ENCODE data around the gene GALC.

GRCh38 chr14:87934185-87934584 lies 58.8 kb downstream of the GALC start:
- TF ChIP-seq CTCF (IDR thresholded peaks at IDR 0.05) (no peak), POLR2A (IDR thresholded peaks at IDR 0.05) (no peak)

All from thyroid gland (tissue), 4 donors.